A549 (cell line): Measurements from ENCODE around the gene ABCG5. TPM values are rescaled to one million over a fixed set of nuclear protein-coding genes. Genes with fewer than 3 reads are reported as not detected.

Source experiments
- ATAC-seq, 2 experiments: fragments of 200-7000 bp in 1 of 2; fragments of >200 bp in 1 of 2; cut with Nextera tagmentation in 1 of 2; cut with Tn5 transposase in 1 of 2; 3 replicates each; pipeline versions ENCODE4 v1.8.0 to v1.9.1; 2018 to 2020; ENCODE audit warnings: mild to moderate bottlenecking in 1 of 2, moderate library complexity in 1 of 2
- CTCF ChIA-PET: fragments of 300-600 bp; sonication (Branson Sonifier 250); formaldehyde crosslinking; extraction: SDS; loops from one replicate; lab custom pipeline; 2021; ENCODE audit warnings: antibody characterized with exemption, inconsistent platforms; lab: Yijun Ruan, JAX
- POLR2A ChIA-PET: fragments of 350-600 bp; formaldehyde crosslinking; extraction: SDS; loops from one replicate; lab custom pipeline; 2021; ENCODE audit warnings: antibody characterized with exemption, inconsistent platforms; lab: Yijun Ruan, JAX
- DNase-seq, 2 experiments: peaks; one replicate each; pipeline versions ENCODE4 v3.0.0 to v3.0.0-alpha.2; 2011 to 2016; ENCODE audit warnings: low read depth in 1 of 2, low spot score in 1 of 2
- FAIRE-seq: peaks from 2 replicates; lab custom pipeline; 2011; peaks lifted over from hg19 to GRCh38; lab: Jason Lieb, UNC
- H3K27ac ChIP-seq, 2 experiments: fragments of >200 bp; sonication (Bioruptor Twin); formaldehyde crosslinking; 3 replicates each; pipeline ENCODE4 v1.5.1; 2016 to 2017
- H3K4me1 ChIP-seq: fragments of >200 bp; sonication (Bioruptor Twin); formaldehyde crosslinking; 3 replicates; pipeline ENCODE4 v1.6.1; 2016
- H3K4me2 ChIP-seq: fragments of >200 bp; sonication (Bioruptor Twin); formaldehyde crosslinking; 3 replicates; pipeline ENCODE4 v1.6.1; 2016
- H3K4me3 ChIP-seq: fragments of >200 bp; sonication (Bioruptor Twin); formaldehyde crosslinking; 3 replicates; pipeline ENCODE4 v1.5.1; 2016
- H3K9me3 ChIP-seq: fragments of >200 bp; sonication (Bioruptor Twin); formaldehyde crosslinking; 3 replicates; pipeline ENCODE4 v1.6.1; 2016
- CHD4 ChIP-seq: fragments of 200-600 bp; sonication (generic); IDR thresholded peaks from 2 replicates; pipeline ENCODE4 v1.6.1; 2016; ENCODE audit warnings: antibody characterized with exemption, mild to moderate bottlenecking, borderline replicate concordance
- EHMT2 ChIP-seq: fragments of 200-600 bp; sonication (generic); IDR thresholded peaks from 2 replicates; pipeline ENCODE4 v1.6.1; 2016; ENCODE audit warnings: antibody characterized with exemption, low read depth, mild to moderate bottlenecking, moderate library complexity
- ELK1 ChIP-seq: fragments of 150-350 bp; IDR thresholded peaks from 2 replicates; pipeline ENCODE4 v1.6.1; 2014; ENCODE audit warnings: low read depth, mild to moderate bottlenecking, low read length
- HEYL ChIP-seq: fragments of 250-450 bp; sonication (Bioruptor Pico); IDR thresholded peaks from 2 replicates; pipeline ENCODE4 v1.8.0; 2021; ENCODE audit warnings: mild to moderate bottlenecking, moderate library complexity
- HOXA7 ChIP-seq: fragments of 250-450 bp; sonication (Bioruptor Pico); IDR thresholded peaks from 2 replicates; pipeline ENCODE4 v1.5.0; 2020; ENCODE audit warnings: mild to moderate bottlenecking, moderate library complexity
- HOXB13 ChIP-seq: fragments of 250-450 bp; sonication (Bioruptor Pico); IDR thresholded peaks from 2 replicates; pipeline ENCODE4 v1.5.0; 2020; ENCODE audit warnings: low read depth, mild to moderate bottlenecking, moderate library complexity
- JUN ChIP-seq, 2 experiments: fragments of >200 bp; sonication (Bioruptor Twin); formaldehyde crosslinking; IDR thresholded peaks; 2 replicates in 1 of 2; 3 replicates in 1 of 2; pipeline ENCODE4 v1.6.1; 2016 to 2017
- MAFK ChIP-seq: fragments of 450-650 bp; IDR thresholded peaks from 2 replicates; pipeline ENCODE4 v1.6.1; 2014; ENCODE audit not compliant: partially characterized antibody
- MAZ ChIP-seq: fragments of 150-350 bp; IDR thresholded peaks from 2 replicates; pipeline ENCODE4 v1.6.1; 2014; ENCODE audit warnings: antibody characterized with exemption, low read depth, low read length, borderline replicate concordance
- NFE2L2 ChIP-seq: fragments of 150-350 bp; conservative IDR thresholded peaks from 2 replicates; pipeline ENCODE4 v1.6.1; 2014; ENCODE audit warnings: low read length
- PBX3 ChIP-seq: IDR thresholded peaks from 2 replicates; pipeline ENCODE4 v1.6.1; 2012
- POLR2AphosphoS2 ChIP-seq: conservative IDR thresholded peaks from 2 replicates; pipeline ENCODE4 v1.6.1; 2012; ENCODE audit warnings: low read length, improper control_type of control experiment, inconsistent platforms
- RAD21 ChIP-seq, 2 experiments: fragments of >200 bp in 1 of 2; sonication (Bioruptor Twin) in 1 of 2; formaldehyde crosslinking in 1 of 2; IDR thresholded peaks in 1 of 2; conservative IDR thresholded peaks in 1 of 2; 2 replicates in 1 of 2; 3 replicates in 1 of 2; pipeline ENCODE4 v1.6.1; 2012 to 2018; ENCODE audit warnings: inconsistent platforms in 1 of 2
- RARB ChIP-seq: fragments of 250-450 bp; sonication (Bioruptor Pico); IDR thresholded peaks from 2 replicates; pipeline ENCODE4 v1.8.0; 2021; ENCODE audit warnings: mild to moderate bottlenecking, moderate library complexity
- RCOR1 ChIP-seq: fragments of 150-350 bp; IDR thresholded peaks from 2 replicates; pipeline ENCODE4 v1.6.1; 2014; ENCODE audit warnings: antibody characterized with exemption, low read length, low read depth
- SMC3 ChIP-seq: fragments of >200 bp; sonication (Bioruptor Twin); formaldehyde crosslinking; IDR thresholded peaks from 3 replicates; pipeline ENCODE4 v1.6.1; 2018; ENCODE audit warnings: inconsistent platforms
- SREBF2 ChIP-seq: fragments of 450-650 bp; IDR thresholded peaks from 2 replicates; pipeline ENCODE4 v1.6.1; 2014; ENCODE audit warnings: mild to moderate bottlenecking, moderate library complexity
- TP53 ChIP-seq: fragments of 250-450 bp; sonication (Bioruptor Pico); IDR thresholded peaks from 2 replicates; pipeline ENCODE4 v1.5.0; 2021; ENCODE audit warnings: mild to moderate bottlenecking, moderate library complexity
- USF2 ChIP-seq: fragments of 450-650 bp; IDR thresholded peaks from 2 replicates; pipeline ENCODE4 v1.6.1; 2014; ENCODE audit warnings: antibody characterized with exemption
- ZFP36 ChIP-seq: fragments of 450-650 bp; IDR thresholded peaks from 2 replicates; pipeline ENCODE4 v1.6.1; 2014; ENCODE audit warnings: borderline replicate concordance; ENCODE audit not compliant: partially characterized antibody
- WGBS: methylation state at CpG from one replicate; pipeline ENCODE4 v1.1.6; 2017; ENCODE audit errors: missing lambda C conversion rate; 5-methylcytosine and 5-hydroxymethylcytosine counted together
- polyA plus RNA-seq, 4 experiments: library from polyadenylated mRNA; depleted of rRNA in 3 of 4; stranded (reverse); fragments of >200 nt; fragmentation: RNase III in 1 of 4; extraction: RNeasy Plus Mini Kit Qiagen cat#74134 plus additional on column Dnase treatment in 1 of 4; gene quantifications; 2 replicates in 3 of 4; 3 replicates in 1 of 4; pipeline ENCODE4 v1.2.3, GENCODE V29; 2011 to 2017

The ABCG5 gene
- polyA plus RNA-seq, 2 of the 4 experiments (the other 2 are of a cell fraction) = not detected

GRCh38 chr2:43825841-43826240 lies 12.8 kb downstream of the ABCG5 start:
- TF ChIP-seq MAFK (no peak), TP53 (CRISPR knock-in tag) (no peak), SMC3 (no peak), ZFP36 (no peak), JUN (IDR thresholded peaks at IDR 0.05) (no peak), MAZ (no peak), SREBF2 (no peak), RAD21 (conservative IDR thresholded peaks at IDR 0.05 in 1 of 2, IDR thresholded peaks at IDR 0.05 in 1 of 2) (no peak), POLR2AphosphoS2 (no peak)
- TF ChIP-seq, all 56 proteins: peak for 0
- no peak overlapping the region for H3K4me2 ChIP-seq
- H3K9me3 ChIP-seq = no peaks in the 10 kb centered on the region
- FAIRE-seq = no peak
- no peak overlapping the region for H3K27ac ChIP-seq
- H3K4me1 ChIP-seq = no peaks in the 10 kb centered on the region
- H3K4me3 ChIP-seq = no peak overlapping the region
- no peak for ATAC-seq
- DNase-seq = no peak
- ChIA-PET CTCF (interaction anchor here (0.7 to 2.0 kb wide), 3 partner anchors 15 to 52 kb away, joined by 3 to 5 read pairs (median 3); no protein-coding TSS in a partner anchor), POLR2A (no interaction called here)
- WGBS = 49% methylated on average over 3 of the region's 3 CpGs

- no peak for TF ChIP-seq HOXA7 (CRISPR knock-in tag)
- no peak for TF ChIP-seq USF2
- no peak for TF ChIP-seq MAFK
- TF ChIP-seq RARB (CRISPR knock-in tag) = no peak
- no peak for TF ChIP-seq ELK1
- no peak for TF ChIP-seq SMC3
- no peak for TF ChIP-seq EHMT2
- TF ChIP-seq RCOR1 = no peak
- TF ChIP-seq PBX3 = no peak
- TF ChIP-seq HEYL (CRISPR knock-in tag) = no peak
- no peak for TF ChIP-seq CHD4
- TF ChIP-seq NFE2L2 = no peak
- WGBS = 71% methylated on average over 12 of the region's 12 CpGs
- ATAC-seq (no peak), DNase-seq (no peak), FAIRE-seq (no peak)
- H3K27ac ChIP-seq = no peak overlapping the region
- H3K4me1 ChIP-seq = no peaks in the 10 kb centered on the region
- H3K9me3 ChIP-seq = no peaks in the 10 kb centered on the region
- H3K4me3 ChIP-seq = no peak overlapping the region
- ChIA-PET POLR2A (no interaction called here), CTCF (interaction anchor here (0.7 to 2.0 kb wide), 2 partner anchors 21 to 53 kb away, joined by 3 to 5 read pairs; no protein-coding TSS in a partner anchor)
- H3K4me2 ChIP-seq = no peak overlapping the region
These were observed 13.6 kb downstream of the ABCG5 start for GRCh38 chr2:43824951-43825493.

GRCh38 chr2:43824512-43824911 lies 14.1 kb downstream of the ABCG5 start:
- DNase-seq = no peak
- H3K9me3 ChIP-seq = no peaks in the 10 kb centered on the region
- POLR2A ChIA-PET = no interaction called here
- H3K4me1 ChIP-seq = no peaks in the 10 kb centered on the region
- CTCF ChIA-PET = interaction anchor here (2.0 kb wide), 1 partner anchor 53 kb away, joined by 5 read pairs; no protein-coding TSS in a partner anchor
- no peak overlapping the region for H3K4me2 ChIP-seq
- no peak overlapping the region for H3K4me3 ChIP-seq
- H3K27ac ChIP-seq = no peak overlapping the region
- TF ChIP-seq HOXB13 = no peak
- 81% methylated on average over 2 of the region's 2 CpGs for WGBS
- ATAC-seq = no peak
- no peak for FAIRE-seq
